IMR-90 (cell line): ENCODE data around the gene NDRG2. TPM values are rescaled to one million over a fixed set of nuclear protein-coding genes. Genes with fewer than 3 reads are reported as not detected.

Source experiments
- ATAC-seq: fragments of 200-7000 bp; cut with Tn5 transposase; 2 replicates; pipeline ENCODE4 v1.9.1; 2020; ENCODE audit warnings: low read depth, mild to moderate bottlenecking, moderate library complexity
- BruUV-seq: library from RNA; stranded (reverse); fragments of 400-500 nt; replicated peaks from 2 replicates; lab custom pipeline; 2021; lab: Mats Ljungman, UMichigan
- CTCF ChIA-PET: fragments of 300-600 bp; formaldehyde crosslinking; extraction: SDS; loops from one replicate; lab custom pipeline; 2021; ENCODE audit warnings: antibody characterized with exemption; lab: Yijun Ruan, JAX
- POLR2A ChIA-PET: fragments of 300-600 bp; sonication (Branson Sonifier 250); formaldehyde crosslinking; loops from one replicate; lab custom pipeline; 2022; ENCODE audit warnings: antibody characterized with exemption; ENCODE audit not compliant: unreplicated experiment; lab: Charles Lee
- DNase-seq: peaks from one replicate; pipeline ENCODE4 v3.0.0; 2013
- H2AFZ ChIP-seq: replicated peaks from 2 replicates; pipeline ENCODE3; 2013; ENCODE audit warnings: low read length, mild to moderate bottlenecking; ENCODE audit not compliant: poor library complexity
- H2AK5ac ChIP-seq: 2 replicates; pipeline ENCODE4 v1.6.1; 2013; ENCODE audit warnings: low read depth, low read length, inconsistent platforms
- H2AK9ac ChIP-seq: replicated peaks from 2 replicates; pipeline ENCODE3; 2013; ENCODE audit warnings: mild to moderate bottlenecking, low read depth, low read length, moderate library complexity; ENCODE audit not compliant: poor library complexity
- H2BK120ac ChIP-seq: 2 replicates; pipeline ENCODE4 v1.6.1; 2013; ENCODE audit warnings: low read depth, low read length, inconsistent platforms
- H2BK15ac ChIP-seq: 3 replicates; pipeline ENCODE4 v1.6.1; 2013; ENCODE audit warnings: low read depth, low read length, inconsistent platforms
- H2BK20ac ChIP-seq: 2 replicates; pipeline ENCODE4 v1.6.1; 2013; ENCODE audit warnings: low read depth, mild to moderate bottlenecking, inconsistent platforms, low read length, moderate library complexity
- H2BK5ac ChIP-seq: 2 replicates; pipeline ENCODE4 v1.6.1; 2013; ENCODE audit warnings: mild to moderate bottlenecking, low read depth, low read length, inconsistent platforms; ENCODE audit not compliant: poor library complexity, severe bottlenecking
- H3K14ac ChIP-seq: replicated peaks from 2 replicates; pipeline ENCODE4 v1.6.1; 2013; ENCODE audit warnings: low read depth, low read length, inconsistent platforms
- H3K18ac ChIP-seq: 2 replicates; pipeline ENCODE4 v1.6.1; 2013; ENCODE audit warnings: low read depth, low read length, control low read depth
- H3K23ac ChIP-seq: 2 replicates; pipeline ENCODE4 v1.6.1; 2013; ENCODE audit warnings: low read depth, low read length, inconsistent platforms
- H3K27ac ChIP-seq: 2 replicates; pipeline ENCODE4 v1.5.1; 2013; ENCODE audit warnings: mild to moderate bottlenecking, control low read depth, low read length; ENCODE audit not compliant: insufficient read depth
- H3K27me3 ChIP-seq: 2 replicates; pipeline ENCODE4 v1.6.1; 2013; ENCODE audit warnings: low read length; ENCODE audit not compliant: control insufficient read depth, insufficient read depth
- H3K36me3 ChIP-seq: 2 replicates; pipeline ENCODE4 v1.6.1; 2013; ENCODE audit warnings: low read length, mixed read lengths; ENCODE audit not compliant: control insufficient read depth, insufficient read depth
- H3K4ac ChIP-seq: 2 replicates; pipeline ENCODE4 v1.6.1; 2013; ENCODE audit warnings: low read depth, low read length, inconsistent platforms
- H3K4me1 ChIP-seq: 2 replicates; pipeline ENCODE4 v1.6.1; 2013; ENCODE audit warnings: low read length, mixed read lengths; ENCODE audit not compliant: control insufficient read depth, insufficient read depth
- H3K4me2 ChIP-seq: 2 replicates; pipeline ENCODE4 v1.6.1; 2013; ENCODE audit warnings: low read depth, mild to moderate bottlenecking, control low read depth, low read length, moderate library complexity
- H3K4me3 ChIP-seq: 2 replicates; pipeline ENCODE4 v1.5.1; 2013; ENCODE audit warnings: low read depth, mild to moderate bottlenecking, control low read depth, low read length, moderate library complexity; ENCODE audit not compliant: insufficient read depth
- H3K56ac ChIP-seq: 2 replicates; pipeline ENCODE4 v1.6.1; 2013; ENCODE audit warnings: low read length, inconsistent platforms; ENCODE audit not compliant: insufficient read depth; ENCODE audit errors: extremely low read depth
- H3K79me1 ChIP-seq, 2 experiments: 2 replicates each; pipeline ENCODE4 v1.6.1; 2013; ENCODE audit warnings: low read length in 2 of 2, inconsistent platforms in 1 of 2, low read depth in 1 of 2
- H3K9ac ChIP-seq: 2 replicates; pipeline ENCODE4 v1.6.1; 2013; ENCODE audit warnings: low read depth, low read length, control low read depth
- H3K9me1 ChIP-seq: 2 replicates; pipeline ENCODE4 v1.6.1; 2013; ENCODE audit warnings: low read length, inconsistent platforms; ENCODE audit not compliant: insufficient read depth
- H3K9me3 ChIP-seq: 2 replicates; pipeline ENCODE4 v1.6.1; 2013; ENCODE audit warnings: low read length; ENCODE audit not compliant: control insufficient read depth, insufficient read depth
- H4K20me1 ChIP-seq: 2 replicates; pipeline ENCODE4 v1.6.1; 2013; ENCODE audit warnings: low read length, inconsistent platforms; ENCODE audit not compliant: insufficient read depth
- H4K5ac ChIP-seq: 2 replicates; pipeline ENCODE4 v1.6.1; 2013; ENCODE audit warnings: mild to moderate bottlenecking, low read depth, low read length, control low read depth
- H4K8ac ChIP-seq, 2 experiments: 2 replicates each; pipeline ENCODE4 v1.6.1; 2013; ENCODE audit warnings: low read depth in 2 of 2, low read length in 2 of 2, control low read depth in 1 of 2, inconsistent platforms in 1 of 2
- H4K91ac ChIP-seq: 2 replicates; pipeline ENCODE4 v1.6.1; 2013; ENCODE audit warnings: low read depth, low read length, inconsistent platforms; ENCODE audit not compliant: insufficient read depth
- BHLHE40 ChIP-seq: fragments of 150-350 bp; IDR thresholded peaks from 2 replicates; pipeline ENCODE4 v1.6.1; 2016; ENCODE audit warnings: mild to moderate bottlenecking, low read depth, low read length
- FOS ChIP-seq: fragments of 150-350 bp; IDR thresholded peaks from 2 replicates; pipeline ENCODE4 v1.6.1; 2016; ENCODE audit warnings: low read depth, low read length
- MAFK ChIP-seq: IDR thresholded peaks from 2 replicates; pipeline ENCODE4 v1.6.1; 2012; ENCODE audit warnings: low read depth, low read length, improper control_type of control experiment
- MAZ ChIP-seq: IDR thresholded peaks from 2 replicates; pipeline ENCODE4 v1.6.1; 2012; ENCODE audit warnings: low read depth, mild to moderate bottlenecking, low read length, improper control_type of control experiment, moderate library complexity, borderline replicate concordance
- MXI1 ChIP-seq: IDR thresholded peaks from 2 replicates; pipeline ENCODE4 v1.6.1; 2012; ENCODE audit warnings: low read depth, mild to moderate bottlenecking, low read length, moderate library complexity, borderline replicate concordance
- NFE2L2 ChIP-seq: fragments of 150-350 bp; IDR thresholded peaks from 2 replicates; pipeline ENCODE4 v1.6.1; 2016; ENCODE audit warnings: low read depth, mild to moderate bottlenecking, low read length
- RAD21 ChIP-seq: IDR thresholded peaks from 2 replicates; pipeline ENCODE4 v1.6.1; 2012; ENCODE audit warnings: low read length, improper control_type of control experiment
- RCOR1 ChIP-seq: IDR thresholded peaks from 2 replicates; pipeline ENCODE4 v1.6.1; 2012; ENCODE audit warnings: mild to moderate bottlenecking, low read length, improper control_type of control experiment; ENCODE audit not compliant: insufficient replicate concordance
- whole genome bisulfite sequencing, 2 experiments: methylation state at CpG; one replicate each; pipeline versions ENCODE4 v1.1.5 to v1.1.7; 2013; ENCODE audit warnings: missing lambda C conversion rate in 2 of 2; ENCODE audit not compliant: insufficient read length in 1 of 2; ENCODE audit errors: extremely low coverage in 2 of 2; 5-methylcytosine and 5-hydroxymethylcytosine counted together
- dilution Hi-C: fragments of 300-500 bp; cut with HindIII; formaldehyde crosslinking; loops from one replicate; pipeline ENCODE4 v1.14.3; 2018; ENCODE audit warnings: low sequenced_read_pairs; ENCODE audit not compliant: unreplicated experiment
- in situ Hi-C: fragments of 300-500 bp; cut with MboI; formaldehyde crosslinking; loops from 3 replicates; pipeline ENCODE4 v1.14.3; 2019; ENCODE audit warnings: low sequenced_read_pairs, inconsistent platforms, mixed read lengths
- intact Hi-C: fragments of 100-400 bp; cut with micrococcal nuclease; formaldehyde crosslinking; loops from 2 replicates; pipeline ENCODE4 v1.10.0; 2022
- polyA plus RNA-seq, 3 experiments: library from polyadenylated mRNA; depleted of rRNA; stranded (reverse); fragments of >200 nt; gene quantifications; 2 replicates each; pipeline ENCODE4 v1.2.3, GENCODE V29; 2012; ENCODE audit warnings: low replicate concordance in 1 of 3
- total RNA-seq: library from RNA; depleted of rRNA; stranded (reverse); fragments of >200 nt; gene quantifications from 2 replicates; pipeline ENCODE4 v1.2.3, GENCODE V29; 2012
- TF ChIP-seq, protein P1 (sequence below): conservative IDR thresholded peaks from 2 replicates; pipeline ENCODE4 v1.5.1; 2012; ENCODE audit warnings: mild to moderate bottlenecking, low read depth, low read length, improper control_type of control experiment

NDRG2 gene
- total and polyA plus RNA-seq, 2 of the 4 experiments (the other 2 are of a cell fraction): 0.36 to 1.5 TPM

- TF ChIP-seq RCOR1: no peak
Measured at GRCh38 chr14:20998674-20999366, 26.0 kb downstream of the NDRG2 start, which contains the start of gene SLC39A2 (continued).

DNA sequence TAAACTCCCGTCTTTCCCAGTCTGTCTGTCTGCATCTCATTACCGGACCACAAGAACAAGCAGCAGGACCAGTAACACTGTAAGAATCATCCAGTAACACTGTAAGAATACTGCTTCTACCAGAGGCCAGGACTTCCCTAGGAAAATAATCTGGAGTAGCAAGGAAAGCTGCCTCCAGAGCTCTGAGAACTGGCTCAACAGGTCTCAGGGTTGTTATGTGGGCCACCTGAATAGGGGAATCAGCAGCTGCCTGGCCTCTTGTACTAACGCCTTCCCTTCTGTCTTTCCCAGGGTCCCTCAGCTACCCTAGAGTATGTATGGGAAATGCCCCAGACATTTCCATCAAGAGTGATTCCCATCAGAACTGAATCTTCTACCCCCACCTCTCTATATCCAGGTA is 26.7 kb downstream of the NDRG2 start:
- WGBS, 2 experiments: 60% methylated on average over 1 of the region's 3 CpGs; no CpG with 5 or more reads in 1 of the 2 experiments
- Histone ChIP-seq H3K14ac (no peak overlapping the region), H2AK5ac (no peak overlapping the region), H3K23ac (no peak overlapping the region), H3K4me2 (no peak overlapping the region), H2BK20ac (no peak overlapping the region), H3K9ac (no peak overlapping the region), H3K56ac (no peak overlapping the region), H4K8ac (no peak overlapping the region), H3K4me1 (peaks cover 3% of the 10 kb centered on the region), H3K36me3 (peaks cover 22% of the 10 kb centered on the region), H4K20me1 (no peaks in the 10 kb centered on the region), H2BK15ac (no peak overlapping the region), H3K27ac (no peak overlapping the region), H2BK120ac (no peak overlapping the region), H2AFZ (no peak overlapping the region), H3K4ac (no peak overlapping the region), H3K18ac (no peak overlapping the region), H3K9me3 (no peaks in the 10 kb centered on the region), H3K4me3 (no peak overlapping the region), H3K79me1 (no peaks in the 10 kb centered on the region), H2BK5ac (no peak overlapping the region), H3K9me1 (no peaks in the 10 kb centered on the region), H4K91ac (no peak overlapping the region), H4K5ac (no peak overlapping the region), H3K27me3 (peaks cover 2% of the 10 kb centered on the region), H2AK9ac (no peak overlapping the region)
- intact Hi-C loops: no loop called here
- in situ Hi-C loops: loop anchor here (25.0 kb wide), 1 partner anchor 661 kb away; the partner anchor contains the start of genes CCNB1IP1 and PARP2
- BruUV-seq: no TSS peak
- TF ChIP-seq RAD21: no peak
- TF ChIP-seq, protein P1, sequence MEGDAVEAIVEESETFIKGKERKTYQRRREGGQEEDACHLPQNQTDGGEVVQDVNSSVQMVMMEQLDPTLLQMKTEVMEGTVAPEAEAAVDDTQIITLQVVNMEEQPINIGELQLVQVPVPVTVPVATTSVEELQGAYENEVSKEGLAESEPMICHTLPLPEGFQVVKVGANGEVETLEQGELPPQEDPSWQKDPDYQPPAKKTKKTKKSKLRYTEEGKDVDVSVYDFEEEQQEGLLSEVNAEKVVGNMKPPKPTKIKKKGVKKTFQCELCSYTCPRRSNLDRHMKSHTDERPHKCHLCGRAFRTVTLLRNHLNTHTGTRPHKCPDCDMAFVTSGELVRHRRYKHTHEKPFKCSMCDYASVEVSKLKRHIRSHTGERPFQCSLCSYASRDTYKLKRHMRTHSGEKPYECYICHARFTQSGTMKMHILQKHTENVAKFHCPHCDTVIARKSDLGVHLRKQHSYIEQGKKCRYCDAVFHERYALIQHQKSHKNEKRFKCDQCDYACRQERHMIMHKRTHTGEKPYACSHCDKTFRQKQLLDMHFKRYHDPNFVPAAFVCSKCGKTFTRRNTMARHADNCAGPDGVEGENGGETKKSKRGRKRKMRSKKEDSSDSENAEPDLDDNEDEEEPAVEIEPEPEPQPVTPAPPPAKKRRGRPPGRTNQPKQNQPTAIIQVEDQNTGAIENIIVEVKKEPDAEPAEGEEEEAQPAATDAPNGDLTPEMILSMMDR: no peak
- no peak for TF ChIP-seq MAFK
- TF ChIP-seq MAZ: no peak
- TF ChIP-seq NFE2L2: no peak
- no peak for TF ChIP-seq BHLHE40
- no peak for TF ChIP-seq FOS
- no peak for TF ChIP-seq MXI1
- ATAC-seq (no peak), DNase-seq (no peak)
- ChIA-PET POLR2A (no interaction called here), CTCF (interaction anchor here (0.6 kb wide), 1 partner anchor 64 kb away, joined by 6 read pairs; no protein-coding TSS in a partner anchor)
- dilution Hi-C loops: no loop called here
